Measurements from ENCODE around the gene MUC16. TPM values are rescaled to one million over a fixed set of nuclear protein-coding genes. Genes with fewer than 3 reads are reported as not detected.

Gene MUC16
- total RNA-seq, 4 donors from 2014 or later: 0.22 to 0.94 (median 0.54) TPM; not detected in 1

- 72 to 80% methylated on average over 8 of the region's 8 CpGs for WGBS, 2 donors
- DNase-seq: no peak
- TF ChIP-seq, protein P1, sequence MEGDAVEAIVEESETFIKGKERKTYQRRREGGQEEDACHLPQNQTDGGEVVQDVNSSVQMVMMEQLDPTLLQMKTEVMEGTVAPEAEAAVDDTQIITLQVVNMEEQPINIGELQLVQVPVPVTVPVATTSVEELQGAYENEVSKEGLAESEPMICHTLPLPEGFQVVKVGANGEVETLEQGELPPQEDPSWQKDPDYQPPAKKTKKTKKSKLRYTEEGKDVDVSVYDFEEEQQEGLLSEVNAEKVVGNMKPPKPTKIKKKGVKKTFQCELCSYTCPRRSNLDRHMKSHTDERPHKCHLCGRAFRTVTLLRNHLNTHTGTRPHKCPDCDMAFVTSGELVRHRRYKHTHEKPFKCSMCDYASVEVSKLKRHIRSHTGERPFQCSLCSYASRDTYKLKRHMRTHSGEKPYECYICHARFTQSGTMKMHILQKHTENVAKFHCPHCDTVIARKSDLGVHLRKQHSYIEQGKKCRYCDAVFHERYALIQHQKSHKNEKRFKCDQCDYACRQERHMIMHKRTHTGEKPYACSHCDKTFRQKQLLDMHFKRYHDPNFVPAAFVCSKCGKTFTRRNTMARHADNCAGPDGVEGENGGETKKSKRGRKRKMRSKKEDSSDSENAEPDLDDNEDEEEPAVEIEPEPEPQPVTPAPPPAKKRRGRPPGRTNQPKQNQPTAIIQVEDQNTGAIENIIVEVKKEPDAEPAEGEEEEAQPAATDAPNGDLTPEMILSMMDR (IDR thresholded peaks at IDR 0.05): no peak
- no peak for TF ChIP-seq POLR2A (IDR thresholded peaks at IDR 0.05)
- Histone ChIP-seq H3K4me1 (no peaks in the 10 kb centered on the region), H3K27ac (no peak overlapping the region), H3K36me3 (no peaks in the 10 kb centered on the region), H3K27me3 (no peaks in the 10 kb centered on the region), H3K9me3 (no peaks in the 10 kb centered on the region), H3K4me3 (replicated peaks in 1 of 3) (no peak overlapping the region)
- intact Hi-C loops (cut with DNase I): no loop called here
Observed at GRCh38 chr19:9041023-9041422, 30.8 kb upstream of the MUC16 start.

- H3K9me3 ChIP-seq: no peaks in the 10 kb centered on the region
- H3K36me3 ChIP-seq: no peaks in the 10 kb centered on the region
- WGBS, 2 donors: 67 to 71% methylated on average over 9 of the region's 9 CpGs
- H3K27ac ChIP-seq: no peak overlapping the region
- no peaks in the 10 kb centered on the region for H3K27me3 ChIP-seq
- intact Hi-C loops (cut with DNase I): no loop called here
- no peak for DNase-seq
- H3K4me3 ChIP-seq (replicated peaks in 1 of 3): no peak overlapping the region
- H3K4me1 ChIP-seq: no peaks in the 10 kb centered on the region
- TF ChIP-seq, protein P1 (IDR thresholded peaks at IDR 0.05): no peak
- no peak for TF ChIP-seq POLR2A (IDR thresholded peaks at IDR 0.05)
Observed at GRCh38 chr19:9040131-9040530, 29.9 kb upstream of the MUC16 start.

DNA sequence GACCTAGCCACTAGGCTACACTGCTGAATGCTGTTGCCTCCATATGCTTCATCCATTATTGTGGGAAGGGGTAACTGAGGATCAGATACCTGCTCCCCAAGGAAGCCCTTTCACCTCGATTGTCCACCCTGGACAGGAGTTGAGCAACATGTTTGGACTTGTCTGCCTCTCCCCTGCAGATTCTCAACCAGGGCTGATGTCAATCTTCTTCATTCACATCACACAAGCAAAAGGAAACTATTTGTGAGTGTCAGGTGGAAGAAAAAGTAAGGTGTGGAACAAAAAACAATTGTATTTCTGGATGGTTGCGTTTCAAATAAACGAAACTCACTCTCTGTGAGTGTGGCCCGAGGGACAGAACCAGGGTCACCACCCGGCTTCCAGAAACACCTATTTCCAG is 29.5 kb upstream of the MUC16 start:
- TF ChIP-seq, protein P1 (IDR thresholded peaks at IDR 0.05): no peak
- no peak for TF ChIP-seq POLR2A (IDR thresholded peaks at IDR 0.05)
- no peak for DNase-seq
- no peak overlapping the region for H3K4me3 ChIP-seq (replicated peaks in 1 of 3)
- no peaks in the 10 kb centered on the region for H3K27me3 ChIP-seq
- H3K4me1 ChIP-seq: no peaks in the 10 kb centered on the region
- no peak overlapping the region for H3K27ac ChIP-seq
- 54 to 61% methylated on average over 5 of the region's 5 CpGs for whole genome bisulfite sequencing, 2 donors
- no peaks in the 10 kb centered on the region for H3K9me3 ChIP-seq
- H3K36me3 ChIP-seq: no peaks in the 10 kb centered on the region
- intact Hi-C loops (cut with DNase I): no loop called here

GRCh38 chr19:9037400-9038062 is 27.3 kb upstream of the MUC16 start:
- no peaks in the 10 kb centered on the region for H3K9me3 ChIP-seq
- no peak overlapping the region for H3K27ac ChIP-seq
- H3K4me3 ChIP-seq (replicated peaks in 1 of 3): no peak overlapping the region
- H3K4me1 ChIP-seq: peaks cover 1 to 2% of the 10 kb centered on the region in 2 donors
- TF ChIP-seq, protein P1 (IDR thresholded peaks at IDR 0.05): no peak
- no peak for TF ChIP-seq POLR2A (IDR thresholded peaks at IDR 0.05)
- 79 to 80% methylated on average over 8 of the region's 8 CpGs for WGBS, 2 donors
- H3K27me3 ChIP-seq: no peaks in the 10 kb centered on the region
- no peak for DNase-seq
- intact Hi-C loops (cut with DNase I): no loop called here
- no peaks in the 10 kb centered on the region for H3K36me3 ChIP-seq

DNA sequence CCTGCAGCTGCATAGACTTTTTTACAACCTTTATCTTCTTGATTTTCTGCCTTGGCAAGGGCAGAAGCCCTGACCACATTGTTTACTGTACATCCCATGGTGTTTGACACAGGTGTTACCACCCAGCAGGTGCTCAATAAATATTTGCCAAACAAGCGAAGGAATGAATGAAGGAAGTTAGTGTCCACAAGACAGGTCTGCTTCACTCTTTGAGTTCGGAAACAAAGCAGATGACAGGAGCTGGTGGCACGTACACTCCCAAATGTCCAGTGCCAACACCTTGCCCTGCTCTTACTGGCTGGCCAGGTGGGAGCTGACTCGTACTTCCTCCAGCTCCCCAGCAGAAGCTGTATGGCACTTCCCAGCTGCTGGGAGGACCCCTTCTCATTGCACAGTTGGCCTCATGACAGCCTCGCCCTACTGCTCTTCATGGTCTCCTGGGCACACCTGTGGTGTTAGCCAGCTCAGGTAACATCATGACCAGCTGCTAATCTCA is 22.0 kb upstream of the MUC16 start:
- Histone ChIP-seq H3K9me3 (no peaks in the 10 kb centered on the region), H3K27me3 (no peaks in the 10 kb centered on the region), H3K27ac (no peak overlapping the region), H3K4me3 (replicated peaks in 1 of 3) (no peak overlapping the region), H3K36me3 (no peaks in the 10 kb centered on the region), H3K4me1 (peaks cover 4 to 5% of the 10 kb centered on the region in 2 donors)
- DNase-seq: peak; percentile 21 to 23
- intact Hi-C loops (cut with DNase I): no loop called here
- WGBS, 2 donors: 35 to 41% methylated on average over 4 to 5 of the region's 5 CpGs
- TF ChIP-seq POLR2A (IDR thresholded peaks at IDR 0.05): no peak
- TF ChIP-seq, protein P1 (IDR thresholded peaks at IDR 0.05): no peak

Data from thyroid gland (tissue), 4 donors.